Transverse colon (tissue), 3 donors: Measurements from ENCODE around the gene HIVEP2.

Experiments used
- POLR2A ChIP-seq: fragments of 450-650 bp; IDR thresholded peaks from one replicate; pipeline ENCODE4 v1.6.1; 2016; ENCODE audit warnings: antibody characterized with exemption, mild to moderate bottlenecking, moderate library complexity
- TF ChIP-seq, protein P1 (sequence below), 5 experiments: fragments of 200-600 bp in 3 of 5; fragments of 450-650 bp in 2 of 5; sonication (generic) in 3 of 5; IDR thresholded peaks; 1 replicate in 2 of 5; 2 replicates in 3 of 5; pipeline ENCODE4 v1.5.1; 2016 to 2017; ENCODE audit warnings: antibody characterized with exemption in 5 of 5, inconsistent platforms in 3 of 5, mild to moderate bottlenecking in 2 of 5, moderate library complexity in 1 of 5

DNA sequence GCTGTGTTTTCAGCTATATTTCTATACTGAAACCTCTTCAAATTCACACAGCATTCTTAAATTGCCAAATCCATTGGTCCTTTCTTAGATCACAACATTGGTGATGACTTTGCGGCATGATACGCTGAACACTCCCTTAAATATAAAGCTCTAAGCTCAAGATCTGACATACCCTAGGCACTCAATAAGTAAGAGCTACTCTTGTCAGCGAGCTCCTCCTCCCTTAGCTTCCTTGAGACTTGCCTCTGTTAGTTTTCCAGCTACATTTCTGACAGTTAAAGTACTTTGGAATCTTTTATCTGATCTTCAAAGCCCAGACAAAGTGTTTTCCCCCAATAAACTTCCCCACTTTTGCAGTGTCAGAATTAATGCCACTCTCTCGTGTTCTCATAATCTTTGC is 117.0 kb downstream of the HIVEP2 start:
- TF ChIP-seq, protein P1, sequence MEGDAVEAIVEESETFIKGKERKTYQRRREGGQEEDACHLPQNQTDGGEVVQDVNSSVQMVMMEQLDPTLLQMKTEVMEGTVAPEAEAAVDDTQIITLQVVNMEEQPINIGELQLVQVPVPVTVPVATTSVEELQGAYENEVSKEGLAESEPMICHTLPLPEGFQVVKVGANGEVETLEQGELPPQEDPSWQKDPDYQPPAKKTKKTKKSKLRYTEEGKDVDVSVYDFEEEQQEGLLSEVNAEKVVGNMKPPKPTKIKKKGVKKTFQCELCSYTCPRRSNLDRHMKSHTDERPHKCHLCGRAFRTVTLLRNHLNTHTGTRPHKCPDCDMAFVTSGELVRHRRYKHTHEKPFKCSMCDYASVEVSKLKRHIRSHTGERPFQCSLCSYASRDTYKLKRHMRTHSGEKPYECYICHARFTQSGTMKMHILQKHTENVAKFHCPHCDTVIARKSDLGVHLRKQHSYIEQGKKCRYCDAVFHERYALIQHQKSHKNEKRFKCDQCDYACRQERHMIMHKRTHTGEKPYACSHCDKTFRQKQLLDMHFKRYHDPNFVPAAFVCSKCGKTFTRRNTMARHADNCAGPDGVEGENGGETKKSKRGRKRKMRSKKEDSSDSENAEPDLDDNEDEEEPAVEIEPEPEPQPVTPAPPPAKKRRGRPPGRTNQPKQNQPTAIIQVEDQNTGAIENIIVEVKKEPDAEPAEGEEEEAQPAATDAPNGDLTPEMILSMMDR (IDR thresholded peaks at IDR 0.05) = no peak
- no peak for TF ChIP-seq POLR2A
